ENCODE results near the gene MRPS15.

MRPS15 gene

GRCh38 chr1:36463463-36463802 lies 751 bp downstream of the MRPS15 start:
- peak in 2 of 58 donors; percentile 11 to 18 for DNase-seq

DNA sequence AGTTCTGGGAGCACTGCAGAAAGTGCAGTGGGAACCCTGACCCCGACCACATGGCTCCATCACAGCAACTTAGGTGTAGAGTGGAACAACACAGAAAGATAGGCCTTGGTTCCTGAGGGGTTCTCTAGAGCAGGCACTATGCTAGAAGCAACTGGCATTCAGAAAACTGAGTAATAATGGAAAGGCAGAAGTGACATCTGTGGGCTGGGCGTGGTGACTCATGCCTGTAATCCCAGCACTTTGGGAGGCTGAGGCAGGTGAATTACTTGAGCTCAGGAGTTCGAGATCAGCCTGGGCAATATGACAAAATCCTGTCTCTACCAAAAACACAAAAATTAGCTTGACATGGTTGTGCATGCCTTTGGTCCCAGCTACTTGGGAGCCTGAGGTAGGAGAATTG lies 5.3 kb downstream of the MRPS15 start:
- no peak for DNase-seq

DNA sequence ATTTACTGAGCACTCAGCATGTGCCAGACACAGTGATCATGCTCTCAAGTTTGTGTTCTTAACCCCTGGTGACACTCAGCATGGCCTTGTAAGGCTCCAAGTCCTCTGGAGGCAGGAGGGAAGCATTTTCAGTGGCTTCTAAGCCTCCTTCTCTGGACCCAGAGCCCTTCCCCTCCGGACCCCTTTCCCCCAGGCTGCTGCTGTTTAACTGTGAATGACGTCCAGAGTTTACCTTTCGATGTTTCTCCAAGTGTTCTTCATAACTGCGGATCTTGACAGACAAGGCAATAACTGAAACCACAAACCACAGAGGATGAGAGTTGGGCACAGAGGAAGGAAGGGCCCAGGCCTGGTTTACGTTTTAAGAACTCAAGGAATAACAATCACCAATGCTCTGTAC lies 6.5 kb downstream of the MRPS15 start:
- no peak for DNase-seq

DNA sequence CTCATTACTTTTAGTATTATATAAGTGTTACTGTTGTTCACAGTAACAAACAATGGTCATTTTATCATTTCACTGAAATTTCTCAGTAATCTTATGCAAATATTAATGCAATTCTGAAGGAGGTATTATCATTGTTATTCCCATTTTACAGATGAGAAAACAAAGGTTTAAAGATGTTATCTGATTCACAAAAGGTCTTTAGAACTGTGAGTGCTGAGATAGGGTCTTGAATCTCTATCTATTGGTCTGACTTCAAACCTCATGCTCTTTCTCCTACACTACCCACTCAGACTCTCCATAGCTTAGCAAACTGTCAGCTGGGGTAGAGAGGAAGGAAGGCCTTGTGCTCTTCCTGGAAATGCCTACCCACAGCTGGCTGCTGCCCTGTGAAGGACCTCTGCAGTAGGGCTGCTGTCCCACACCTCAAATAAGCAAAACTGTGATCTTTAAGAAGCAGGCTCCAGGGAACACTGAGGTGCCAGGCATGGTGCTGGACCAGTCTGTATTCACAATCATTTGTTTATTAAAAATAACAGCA lies 7.7 kb downstream of the MRPS15 start:
- DNase-seq = no peak

DNA sequence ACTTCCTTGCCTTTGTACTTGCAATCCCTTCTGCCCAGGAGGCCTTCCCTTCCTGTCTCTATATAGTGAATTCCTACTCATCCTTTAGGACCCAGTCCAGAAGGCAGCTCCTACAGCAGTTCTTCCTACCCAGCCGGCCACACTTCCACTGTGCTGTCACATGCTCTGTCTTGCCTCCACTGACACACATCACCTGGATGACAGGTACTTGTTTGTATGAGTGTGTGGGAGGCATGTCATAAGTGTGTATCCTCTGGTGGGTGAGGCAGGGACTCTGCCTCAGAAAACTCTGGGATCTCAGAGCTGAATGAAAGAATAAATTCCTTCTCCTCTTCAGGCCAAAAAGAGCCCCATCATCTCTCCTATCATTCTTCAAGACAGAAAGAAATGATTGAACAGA lies 8.8 kb downstream of the MRPS15 start:
- no peak for DNase-seq

DNA sequence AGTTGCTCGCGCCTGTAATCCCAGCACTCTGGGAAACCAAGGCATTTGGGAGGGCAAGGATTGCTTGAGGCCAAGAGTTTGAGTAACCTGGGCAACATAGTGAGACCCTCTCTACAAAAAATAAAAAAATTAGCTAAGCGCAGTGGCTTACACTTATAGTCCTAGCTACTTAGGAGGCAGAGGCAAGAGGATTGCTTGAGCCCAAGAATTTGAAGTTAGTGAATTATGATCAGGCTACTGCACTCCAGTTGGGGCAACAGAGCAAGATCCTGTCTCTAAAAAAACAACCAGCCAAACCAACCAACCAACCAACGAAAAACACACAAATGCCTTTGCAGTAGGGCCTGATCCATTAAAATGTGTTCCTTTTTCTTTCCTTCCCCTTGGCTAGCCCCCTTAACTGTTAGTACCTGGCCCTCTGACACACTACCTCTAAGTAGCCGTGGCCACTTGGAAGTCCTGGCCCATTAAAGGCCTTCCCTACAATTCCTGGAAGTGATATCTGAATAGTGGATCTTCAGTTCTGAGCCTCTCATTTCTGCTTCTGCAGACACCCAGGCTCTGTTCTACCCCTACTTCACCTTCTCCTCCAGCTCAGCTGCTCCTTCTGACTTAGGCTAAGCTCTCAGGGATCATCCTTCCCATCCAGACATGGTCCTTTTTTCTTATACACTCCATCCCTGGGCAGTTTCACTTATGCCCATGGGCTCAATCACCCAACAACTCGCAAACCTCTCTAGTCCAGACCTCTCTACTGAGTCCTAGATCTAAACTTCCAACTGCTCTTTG lies 10.4 kb downstream of the MRPS15 start:
- no peak for DNase-seq

DNA sequence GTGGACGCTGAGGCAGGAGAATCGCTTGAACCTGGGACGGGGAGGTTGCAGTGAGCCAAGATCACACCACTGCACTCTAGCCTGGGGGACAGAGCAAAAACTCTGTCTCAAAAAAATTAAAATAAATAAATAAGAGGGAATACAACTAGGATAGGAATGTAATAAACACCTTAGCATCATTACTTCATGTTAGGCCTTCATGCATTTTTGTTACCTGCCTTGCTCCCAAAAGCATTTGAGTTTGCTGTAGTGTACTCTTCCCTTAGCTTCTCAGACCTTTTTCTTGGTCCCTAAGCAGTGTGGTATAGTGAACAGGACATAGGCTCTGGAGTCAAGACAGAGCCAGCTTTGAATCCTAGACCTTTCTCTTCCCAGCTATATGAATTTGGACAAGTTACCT lies 11.1 kb downstream of the MRPS15 start:
- no peak for DNase-seq

GRCh38 chr1:36450919-36451305 lies 13.3 kb downstream of the MRPS15 start:
- no peak for DNase-seq

GRCh38 chr1:36450270-36450918 lies 13.8 kb downstream of the MRPS15 start, which contains the start of gene OSCP1:
Gene OSCP1, minus strand, starts transcription at chr1:36450451. Its CDS starts 82 bp downstream, at chr1:36450369.
- DNase-seq = peak; percentile 67 to 96 (median 91)

DNA sequence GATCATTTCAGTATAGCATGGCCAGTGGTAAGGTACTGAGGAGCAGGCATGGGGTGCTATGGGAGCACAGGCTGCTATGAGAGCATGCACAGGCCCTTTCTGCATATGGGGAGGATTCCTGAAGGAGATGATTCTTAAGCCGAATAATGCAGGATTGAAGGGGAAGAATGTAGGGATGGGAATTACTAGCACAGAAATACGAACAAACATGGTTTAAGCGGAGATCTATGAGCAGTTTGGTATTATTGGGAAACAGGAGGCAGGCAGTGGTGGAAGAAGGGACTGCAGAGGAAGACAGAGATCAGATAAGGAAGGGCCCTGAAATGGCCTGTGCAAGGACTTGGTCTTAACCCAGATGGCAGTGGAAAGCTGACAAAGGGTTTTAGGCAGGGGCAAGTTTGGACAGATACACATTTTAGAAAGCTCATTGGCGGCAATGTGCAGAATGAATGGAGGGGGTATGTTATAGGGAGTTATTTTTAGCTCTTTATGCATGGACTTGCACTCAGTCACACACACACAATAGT lies 15.6 kb downstream of the MRPS15 start:
- no peak for DNase-seq

- no peak for DNase-seq
Observed at GRCh38 chr1:36447450-36447849, 16.7 kb downstream of the MRPS15 start.

DNA sequence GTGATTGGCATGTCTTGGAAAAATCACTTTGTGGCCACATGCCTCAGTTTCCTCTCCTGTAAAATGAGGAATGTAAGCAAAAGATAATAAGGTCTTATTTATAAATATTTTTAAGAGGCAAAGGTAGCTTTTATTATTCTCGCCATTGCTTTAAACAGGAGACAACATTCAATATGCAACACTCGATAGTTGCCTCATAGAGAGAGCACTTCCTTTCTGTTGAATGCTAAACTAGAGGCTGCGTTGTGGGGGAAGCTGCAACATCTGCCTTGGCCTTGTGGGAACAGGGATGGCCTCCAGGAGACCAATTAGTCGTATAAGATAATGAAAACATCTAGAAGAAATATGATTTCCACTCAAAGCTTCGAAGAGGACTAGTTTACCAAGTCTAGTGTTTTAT lies 17.4 kb downstream of the MRPS15 start:
- DNase-seq = no peak

DNA sequence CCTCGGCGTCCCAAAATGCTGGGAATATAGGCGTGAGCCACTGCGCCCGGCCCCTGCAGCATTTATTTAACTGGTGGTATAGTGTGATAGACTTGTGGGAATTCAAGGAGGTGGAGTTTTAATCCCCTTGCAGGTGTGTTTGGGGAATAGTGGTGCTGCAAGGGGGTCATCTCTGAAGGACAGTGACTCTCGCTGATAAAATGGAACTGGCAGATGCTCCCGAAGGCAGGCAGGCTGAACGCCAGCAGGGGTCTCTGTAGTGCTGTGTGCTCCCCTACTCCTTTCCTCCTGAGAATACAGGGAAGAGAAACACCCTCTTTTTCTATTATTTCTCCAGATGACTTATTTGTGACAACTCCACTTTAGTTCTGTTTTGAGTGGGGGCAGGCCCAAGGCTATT lies 17.9 kb downstream of the MRPS15 start:
- peak in 2 of 58 donors; percentile 6 to 8 for DNase-seq

- no peak for DNase-seq
Observed at GRCh38 chr1:36443297-36443696, 20.9 kb downstream of the MRPS15 start.

DNA sequence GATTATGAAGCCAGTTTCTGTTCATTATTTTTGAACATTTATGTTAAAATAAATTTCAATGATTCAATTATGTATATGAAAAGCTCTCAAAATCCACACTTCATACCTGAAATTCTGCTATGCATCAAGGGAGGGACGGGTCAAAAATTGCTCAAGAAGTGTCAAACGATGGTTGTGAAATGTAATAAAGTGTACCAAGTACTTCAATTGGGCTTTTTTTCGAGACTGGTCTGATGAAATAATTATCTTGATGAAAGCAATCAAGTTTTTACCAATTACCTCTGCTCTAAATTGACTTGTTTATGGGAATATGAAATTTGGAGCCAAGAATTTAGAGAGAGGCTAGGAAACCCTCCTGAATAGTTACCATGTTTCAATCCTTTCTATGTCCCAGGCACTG lies 21.8 kb downstream of the MRPS15 start:
- no peak for DNase-seq

DNA sequence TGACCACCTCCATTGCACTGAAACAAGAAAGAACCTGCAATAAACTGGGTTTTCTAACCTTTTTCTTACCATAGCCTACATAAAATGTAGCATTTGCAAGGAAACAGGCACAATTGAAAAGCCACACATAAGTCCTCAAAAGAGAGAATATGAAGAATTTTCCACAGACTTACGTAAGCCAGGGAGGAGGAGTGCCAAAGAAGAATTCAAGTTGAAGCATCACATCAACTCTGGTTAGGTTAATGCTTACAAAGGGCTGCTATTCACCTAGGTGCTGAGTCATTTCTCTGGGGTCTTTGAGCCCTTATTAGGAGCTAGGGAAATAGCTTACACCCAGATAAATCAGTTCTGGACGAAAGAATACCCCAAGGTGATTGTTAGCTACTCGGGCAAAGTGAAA lies 23.5 kb downstream of the MRPS15 start:
- DNase-seq = no peak

GRCh38 chr1:36440044-36440443 lies 24.1 kb downstream of the MRPS15 start:
- DNase-seq = no peak

- no peak for DNase-seq
Observed at GRCh38 chr1:36438715-36439114, 25.5 kb downstream of the MRPS15 start.

GRCh38 chr1:36436821-36437220 lies 27.4 kb downstream of the MRPS15 start:
- DNase-seq = no peak

GRCh38 chr1:36433102-36433501 lies 31.1 kb downstream of the MRPS15 start:
- no peak for DNase-seq

DNA sequence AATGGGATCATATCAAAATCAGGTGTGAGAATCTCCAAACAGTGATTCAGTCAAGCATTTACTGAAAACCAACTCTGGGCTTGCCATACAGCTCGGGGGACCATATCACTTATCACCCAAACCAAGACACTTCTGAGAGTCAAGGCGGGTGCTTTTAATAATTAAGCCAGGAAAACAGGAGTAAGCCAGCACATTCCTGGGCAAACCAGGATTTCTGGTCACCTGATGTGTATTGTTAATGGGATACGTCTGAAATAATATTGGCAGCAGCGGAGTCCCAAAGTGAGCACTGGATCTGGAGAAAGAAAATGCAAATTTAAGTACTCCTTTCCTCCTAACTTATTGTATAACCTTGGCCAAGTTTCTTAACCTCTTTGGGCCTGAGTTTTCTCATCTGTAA lies 31.6 kb downstream of the MRPS15 start:
- DNase-seq = no peak

GRCh38 chr1:36425791-36426190 lies 38.4 kb downstream of the MRPS15 start:
- DNase-seq = peak in 12 of 58 donors; percentile 1 to 28 (median 14)

GRCh38 chr1:36421649-36422048 lies 42.5 kb downstream of the MRPS15 start:
- no peak for DNase-seq

Measured in anterior cingulate cortex (tissue), 58 donors.